ENCODE measurements around the gene RPL36A.
A peak's percentile ranks its signal among the peaks of the same experiment; 100 is the strongest.

RPL36A gene

DNA sequence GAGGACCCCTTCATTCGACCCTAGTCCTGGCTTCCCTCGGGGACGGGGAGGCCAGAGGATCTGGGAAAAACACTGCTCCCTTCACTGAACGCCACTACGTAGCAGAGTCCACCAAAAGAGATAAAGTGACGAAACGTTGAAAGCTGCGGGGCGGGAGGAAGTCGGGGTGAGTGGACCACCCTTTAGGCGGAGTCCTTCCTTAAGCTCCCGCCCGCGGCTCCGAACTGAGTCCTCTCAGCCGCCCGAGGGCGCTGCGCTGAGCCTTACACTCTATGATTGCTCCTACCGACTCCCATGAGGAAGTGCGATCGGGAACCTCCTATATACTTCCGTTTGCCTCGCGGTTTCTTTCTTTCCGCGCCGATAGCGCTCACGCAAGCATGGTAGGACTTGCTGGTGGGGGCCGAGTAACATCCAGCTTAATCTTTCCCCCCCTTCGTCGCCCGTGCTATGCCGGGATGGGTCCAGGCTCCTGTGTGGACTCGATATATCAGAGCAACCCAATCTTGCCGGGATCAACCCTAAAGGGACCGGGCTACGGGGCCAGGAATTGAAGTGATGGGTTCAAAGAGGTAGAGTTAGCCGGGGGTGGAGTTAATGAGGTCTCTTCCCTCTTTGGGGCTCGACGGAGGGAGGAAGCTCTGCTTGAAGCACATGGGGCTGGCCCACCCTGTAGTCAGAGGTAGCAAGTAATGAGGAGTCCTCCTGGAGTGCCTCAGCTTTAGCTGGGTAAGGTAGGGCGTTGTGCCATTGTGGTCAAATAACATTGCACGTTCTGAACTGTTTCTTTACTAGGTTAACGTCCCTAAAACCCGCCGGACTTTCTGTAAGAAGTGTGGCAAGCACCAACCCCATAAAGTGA, at the start of gene RPL36A:
Gene RPL36A, plus strand, starts transcription at position 348 of the 862 bp plus-strand sequence. Its CDS starts 33 bp downstream, at position 381.
- peak within 1 kb of the TSS; percentile 86 for H3K4me3 ChIP-seq
- peak; percentile 83 for DNase-seq (ENCODE audit: low read depth, low spot score)
- TF ChIP-seq FOXP2 (optimal IDR thresholded peaks at IDR 0.05; ENCODE audit: control extremely low read depth, extremely low read length, insufficient read depth) (no peak), POLR2AphosphoS5 (IDR thresholded peaks at IDR 0.05; ENCODE audit: borderline replicate concordance, low read depth, low read length) (peak; percentile 96), EZH2 (IDR thresholded peaks at IDR 0.05) (no peak)
- peak within 1 kb of the TSS; percentile 99 for H3K9ac ChIP-seq (ENCODE audit: insufficient read length)
- H3K27ac ChIP-seq: peak within 1 kb of the TSS; percentile 88
- H3K9me3 ChIP-seq (ENCODE audit: low read depth, low read length): no peaks in the 10 kb centered on the region
- H3K36me3 ChIP-seq (ENCODE audit: insufficient read depth, low read length): peaks cover 39% of the 10 kb centered on the region

DNA sequence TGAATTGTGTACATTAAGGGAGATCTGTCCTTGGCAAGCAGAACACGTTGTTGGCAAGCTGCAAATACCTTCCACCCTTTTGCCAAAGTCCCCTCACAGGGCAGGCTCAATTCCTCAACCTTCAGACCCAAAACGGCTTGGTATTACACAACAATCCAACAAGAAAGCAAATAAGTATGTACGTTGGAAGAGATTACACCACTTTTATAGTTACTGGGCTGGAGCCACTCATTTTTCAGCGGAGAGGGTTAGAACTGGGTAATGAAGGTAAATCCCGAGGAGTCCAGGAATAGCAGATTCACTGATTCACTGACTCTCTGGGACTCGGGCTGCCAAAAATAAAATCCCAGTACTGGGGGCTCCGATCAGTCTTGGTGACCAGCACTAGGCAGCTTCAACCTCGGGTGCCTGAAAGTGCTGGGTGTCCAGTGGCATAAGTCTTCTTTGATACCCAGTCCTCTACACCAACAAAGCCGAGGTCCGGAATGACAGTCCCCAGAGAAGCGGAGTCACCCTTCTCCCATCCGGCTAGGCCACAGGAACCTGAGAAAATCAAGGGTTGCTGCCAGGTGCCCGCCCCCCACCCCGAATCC, 42.9 kb upstream of the RPL36A start:
- no peak for TF ChIP-seq POLR2AphosphoS5 (IDR thresholded peaks at IDR 0.05; ENCODE audit: borderline replicate concordance, low read depth, low read length)
- no peak for TF ChIP-seq FOXP2 (optimal IDR thresholded peaks at IDR 0.05; ENCODE audit: control extremely low read depth, extremely low read length, insufficient read depth)
- Histone ChIP-seq H3K36me3 (ENCODE audit: insufficient read depth, low read length) (peaks cover 12% of the 10 kb centered on the region), H3K9me3 (ENCODE audit: low read depth, low read length) (no peaks in the 10 kb centered on the region), H3K4me3 (peak overlapping the region; percentile 88), H3K27ac (no peak overlapping the region), H3K9ac (ENCODE audit: insufficient read length) (peak overlapping the region; percentile 86)
- DNase-seq (ENCODE audit: low read depth, low spot score): no peak

DNA sequence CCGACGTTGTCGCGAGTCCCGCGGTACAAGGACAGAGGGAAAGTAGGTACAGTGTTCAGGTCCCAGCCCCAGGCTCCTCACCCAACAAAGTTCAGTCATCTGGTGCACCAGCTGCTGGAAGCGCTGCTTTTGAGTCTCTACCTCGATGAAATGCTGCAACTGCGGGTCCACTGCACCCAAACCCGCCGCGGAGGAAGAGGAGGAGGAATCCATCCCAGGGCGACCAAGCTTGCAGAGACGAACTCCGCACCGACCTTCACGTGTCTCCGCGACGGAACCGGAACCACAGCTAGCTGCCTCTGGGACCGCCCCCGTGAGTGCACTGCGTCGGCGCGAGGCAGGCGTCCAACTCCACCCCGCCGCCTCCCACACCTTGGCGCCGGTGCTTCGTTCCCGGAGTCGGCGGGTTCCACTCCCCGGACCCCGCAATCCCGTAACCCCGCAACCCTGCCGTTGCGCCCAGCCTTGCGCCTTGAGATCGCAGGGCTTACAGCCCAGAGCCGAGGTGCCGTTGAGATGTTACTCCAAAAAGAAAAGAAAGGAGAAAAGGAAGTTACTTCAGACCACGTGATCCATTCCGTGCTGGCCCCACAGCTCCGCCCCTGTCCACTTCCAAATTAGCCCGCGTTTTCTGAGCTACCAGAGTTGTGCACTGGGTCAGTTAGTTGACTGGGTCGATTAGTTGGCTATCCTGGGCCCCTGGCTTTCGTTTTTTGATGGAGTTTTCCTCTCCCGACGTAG, 42.2 kb upstream of the RPL36A start, which contains the start of gene TIMM8A:
Gene TIMM8A, minus strand, starts transcription at position 291 of the 741 bp plus-strand sequence. Its CDS starts 78 bp downstream, at position 213.
- H3K9ac ChIP-seq (ENCODE audit: insufficient read length): peak within 1 kb of the TSS; percentile 86
- DNase-seq (ENCODE audit: low read depth, low spot score): no peak
- TF ChIP-seq FOXP2 (optimal IDR thresholded peaks at IDR 0.05; ENCODE audit: control extremely low read depth, extremely low read length, insufficient read depth): no peak
- peak; percentile 83 for TF ChIP-seq POLR2AphosphoS5 (IDR thresholded peaks at IDR 0.05; ENCODE audit: borderline replicate concordance, low read depth, low read length)
- H3K36me3 ChIP-seq (ENCODE audit: insufficient read depth, low read length): peaks cover 12% of the 10 kb centered on the region
- H3K9me3 ChIP-seq (ENCODE audit: low read depth, low read length): no peaks in the 10 kb centered on the region
- no peak within 1 kb of the TSS for H3K27ac ChIP-seq
- H3K4me3 ChIP-seq: peak within 1 kb of the TSS; percentile 88

DNA sequence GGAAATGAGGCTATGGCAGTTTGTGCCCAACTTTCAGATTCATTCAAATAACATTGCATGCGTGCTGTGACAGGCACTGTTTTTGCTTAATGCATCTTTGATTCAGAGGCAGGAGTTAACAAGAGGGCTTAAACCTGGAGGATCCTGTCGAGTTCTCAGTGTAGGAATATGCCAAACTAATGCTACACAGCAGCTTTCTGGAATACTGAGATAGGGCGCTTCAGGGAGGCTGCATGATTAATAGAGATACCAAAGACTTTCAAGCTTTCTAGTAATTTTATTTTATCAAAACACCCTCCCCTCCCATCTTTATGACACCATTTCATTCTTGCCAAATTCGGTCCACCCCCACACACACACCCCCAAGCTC, 41.6 kb upstream of the RPL36A start:
- Histone ChIP-seq H3K4me3 (peak overlapping the region; percentile 88), H3K36me3 (ENCODE audit: insufficient read depth, low read length) (peaks cover 12% of the 10 kb centered on the region), H3K9me3 (ENCODE audit: low read depth, low read length) (no peaks in the 10 kb centered on the region), H3K27ac (no peak overlapping the region), H3K9ac (ENCODE audit: insufficient read length) (peak overlapping the region; percentile 86)
- TF ChIP-seq POLR2AphosphoS5 (IDR thresholded peaks at IDR 0.05; ENCODE audit: borderline replicate concordance, low read depth, low read length): no peak
- DNase-seq (ENCODE audit: low read depth, low spot score): no peak

DNA sequence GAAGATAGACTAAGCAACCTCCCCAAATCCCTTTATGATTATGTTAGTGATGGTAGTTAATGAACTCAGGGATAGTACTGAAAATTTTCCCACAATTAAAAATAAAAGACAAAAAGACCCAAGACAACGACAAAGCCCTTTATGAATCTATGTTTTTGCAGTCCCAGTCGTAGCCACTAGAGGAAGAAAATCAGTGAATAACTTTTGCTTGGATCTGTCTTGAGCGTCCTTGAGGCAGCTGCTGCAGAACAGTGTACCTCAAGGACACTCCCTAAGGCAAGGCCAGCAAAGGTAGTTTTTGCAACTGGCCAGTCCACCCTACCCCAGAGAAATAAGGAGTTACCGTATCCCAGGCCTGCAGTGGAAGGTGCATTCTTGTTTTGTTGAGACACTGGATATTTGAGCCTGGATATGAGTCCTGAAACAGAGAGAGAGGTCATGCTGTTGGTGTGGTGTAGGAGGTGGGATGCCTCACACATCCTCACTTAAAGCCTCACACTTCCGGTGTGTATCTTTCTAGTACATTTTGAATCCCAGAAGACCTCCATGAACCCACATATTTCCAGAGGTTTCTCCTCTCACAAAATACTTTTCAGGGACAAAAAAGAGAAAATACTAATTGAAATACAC, 33.5 kb upstream of the RPL36A start:
- no peaks in the 10 kb centered on the region for H3K36me3 ChIP-seq (ENCODE audit: insufficient read depth, low read length)
- TF ChIP-seq POLR2AphosphoS5 (IDR thresholded peaks at IDR 0.05; ENCODE audit: borderline replicate concordance, low read depth, low read length) (no peak), FOXP2 (optimal IDR thresholded peaks at IDR 0.05; ENCODE audit: control extremely low read depth, extremely low read length, insufficient read depth) (no peak), EZH2 (IDR thresholded peaks at IDR 0.05) (no peak)
- H3K9me3 ChIP-seq (ENCODE audit: low read depth, low read length): no peaks in the 10 kb centered on the region
- no peak overlapping the region for H3K4me3 ChIP-seq
- H3K27ac ChIP-seq: no peak overlapping the region
- DNase-seq (ENCODE audit: low read depth, low spot score): no peak
- no peak overlapping the region for H3K9ac ChIP-seq (ENCODE audit: insufficient read length)

DNA sequence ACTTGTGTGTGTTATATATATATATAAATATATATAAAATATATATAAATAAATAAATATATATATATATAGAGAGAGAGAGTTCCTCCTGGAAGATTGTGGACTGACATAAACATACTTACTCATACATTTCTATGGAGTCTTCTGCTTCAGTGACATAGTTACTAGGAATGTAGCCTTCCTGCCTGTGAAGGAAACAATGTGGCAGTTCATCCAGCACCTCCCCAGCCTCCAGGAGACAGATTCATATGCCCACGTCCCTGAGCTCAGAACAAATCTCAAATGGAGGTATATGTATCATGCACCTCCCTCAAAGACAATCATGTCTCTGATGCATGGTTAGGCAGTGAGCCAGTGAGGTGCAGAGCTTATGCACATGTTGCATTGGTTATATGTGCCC, 30.8 kb upstream of the RPL36A start:
- Histone ChIP-seq H3K9ac (ENCODE audit: insufficient read length) (no peak overlapping the region), H3K4me3 (no peak overlapping the region), H3K36me3 (ENCODE audit: insufficient read depth, low read length) (no peaks in the 10 kb centered on the region), H3K27ac (no peak overlapping the region), H3K9me3 (ENCODE audit: low read depth, low read length) (no peaks in the 10 kb centered on the region)
- DNase-seq (ENCODE audit: low read depth, low spot score): no peak
- TF ChIP-seq FOXP2 (optimal IDR thresholded peaks at IDR 0.05; ENCODE audit: control extremely low read depth, extremely low read length, insufficient read depth): no peak
- no peak for TF ChIP-seq POLR2AphosphoS5 (IDR thresholded peaks at IDR 0.05; ENCODE audit: borderline replicate concordance, low read depth, low read length)
- no peak for TF ChIP-seq EZH2 (IDR thresholded peaks at IDR 0.05)

DNA sequence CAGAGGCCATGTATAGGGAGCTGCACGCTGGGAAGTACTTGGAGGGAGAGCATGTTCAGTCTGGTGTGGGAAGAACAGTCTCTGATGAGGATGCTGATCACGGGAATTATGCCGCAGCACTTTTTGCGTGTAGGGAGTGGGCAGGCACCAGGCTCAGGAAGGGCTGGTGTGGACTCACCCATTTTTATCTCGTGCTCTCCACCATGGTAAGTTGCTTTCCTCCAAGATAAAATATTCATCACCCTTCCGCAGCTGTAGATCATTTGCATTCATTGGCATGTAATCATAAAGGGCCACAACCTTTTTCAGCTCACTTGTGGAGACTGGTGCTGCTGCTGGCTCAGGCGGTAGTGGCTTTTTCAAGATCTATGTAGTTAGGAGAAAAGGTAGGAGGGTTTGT, 30.4 kb upstream of the RPL36A start:
- no peak for DNase-seq (ENCODE audit: low read depth, low spot score)
- TF ChIP-seq FOXP2 (optimal IDR thresholded peaks at IDR 0.05; ENCODE audit: control extremely low read depth, extremely low read length, insufficient read depth) (no peak), POLR2AphosphoS5 (IDR thresholded peaks at IDR 0.05; ENCODE audit: borderline replicate concordance, low read depth, low read length) (no peak), EZH2 (IDR thresholded peaks at IDR 0.05) (no peak)
- H3K36me3 ChIP-seq (ENCODE audit: insufficient read depth, low read length): no peaks in the 10 kb centered on the region
- no peak overlapping the region for H3K4me3 ChIP-seq
- no peaks in the 10 kb centered on the region for H3K9me3 ChIP-seq (ENCODE audit: low read depth, low read length)
- no peak overlapping the region for H3K9ac ChIP-seq (ENCODE audit: insufficient read length)
- no peak overlapping the region for H3K27ac ChIP-seq

DNA sequence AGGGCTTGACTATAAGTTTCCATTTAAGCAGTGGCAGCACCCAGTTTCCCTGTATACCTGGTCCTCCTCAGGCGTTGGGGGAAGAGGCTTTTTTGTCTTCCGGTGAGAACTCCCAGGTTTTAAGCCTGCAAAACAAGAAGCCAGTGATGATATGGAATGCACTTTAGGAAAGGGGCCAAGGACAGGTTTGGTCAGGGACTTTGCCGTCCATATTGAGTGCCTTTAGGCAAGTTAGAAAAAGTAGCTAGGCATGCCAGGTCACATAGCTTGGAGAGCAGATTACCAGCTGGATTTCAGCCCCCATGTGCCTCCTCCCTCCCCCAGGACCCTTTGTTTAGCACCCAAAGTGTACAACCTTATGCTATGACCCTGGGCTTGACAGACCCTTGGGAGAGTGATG, 28.7 kb upstream of the RPL36A start:
- Histone ChIP-seq H3K9me3 (ENCODE audit: low read depth, low read length) (no peaks in the 10 kb centered on the region), H3K4me3 (no peak overlapping the region), H3K36me3 (ENCODE audit: insufficient read depth, low read length) (no peaks in the 10 kb centered on the region), H3K9ac (ENCODE audit: insufficient read length) (no peak overlapping the region), H3K27ac (no peak overlapping the region)
- TF ChIP-seq POLR2AphosphoS5 (IDR thresholded peaks at IDR 0.05; ENCODE audit: borderline replicate concordance, low read depth, low read length) (no peak), FOXP2 (optimal IDR thresholded peaks at IDR 0.05; ENCODE audit: control extremely low read depth, extremely low read length, insufficient read depth) (no peak), EZH2 (IDR thresholded peaks at IDR 0.05) (no peak)
- no peak for DNase-seq (ENCODE audit: low read depth, low spot score)

Measured in SK-N-MC (cell line).